Right lobe of liver (tissue), 6 donors: ENCODE measurements around the gene MYL11. TPM values are rescaled to one million over a fixed set of nuclear protein-coding genes. Genes with fewer than 3 reads are reported as not detected.

Experiments used
- ATAC-seq, 4 donors: fragments of 200-7000 bp; cut with Tn5 transposase; one replicate each; pipeline ENCODE4 v1.9.1; 2020; ENCODE audit warnings: mild to moderate bottlenecking in 4 of 4, moderate library complexity in 4 of 4
- DNase-seq, 3 donors: peaks; one replicate each; pipeline ENCODE4 v3.0.0-alpha.2; 2020
- H3K27ac ChIP-seq, 3 donors: fragments of 200-600 bp; one replicate each; pipeline ENCODE4 v1.8.0; 2022
- H3K27me3 ChIP-seq, 2 donors: fragments of 200-600 bp; one replicate each; pipeline ENCODE4 v1.8.0; 2022
- H3K36me3 ChIP-seq, 4 donors: fragments of 200-600 bp; sonication (generic) in 1 of 4; one replicate each; pipeline versions ENCODE4 v1.5.1 to v1.8.0; 2017 to 2022; ENCODE audit warnings: control low read depth in 1 of 4
- H3K4me1 ChIP-seq, 4 donors: fragments of 200-600 bp; sonication (generic) in 1 of 4; one replicate each; pipeline versions ENCODE4 v1.5.1 to v1.8.0; 2017 to 2022; ENCODE audit warnings: control low read depth in 1 of 4
- H3K4me3 ChIP-seq, 3 donors: fragments of 200-600 bp; one replicate each; pipeline ENCODE4 v1.8.0; 2022
- H3K9me3 ChIP-seq, 4 donors: fragments of 200-600 bp; sonication (generic) in 1 of 4; one replicate each; pipeline versions ENCODE4 v1.5.1 to v1.8.0; 2017 to 2022; ENCODE audit warnings: control low read depth in 1 of 4
- CTCF ChIP-seq, 4 donors: fragments of 200-600 bp in 3 of 4; fragments of 450-650 bp in 1 of 4; IDR thresholded peaks; one replicate each; pipeline versions ENCODE4 v1.5.1 to v1.8.0; 2016 to 2022; ENCODE audit warnings: antibody characterized with exemption in 4 of 4, mild to moderate bottlenecking in 2 of 4
- POLR2A ChIP-seq: fragments of 450-650 bp; IDR thresholded peaks from one replicate; pipeline ENCODE4 v1.6.1; 2017; ENCODE audit warnings: antibody characterized with exemption, mild to moderate bottlenecking
- WGBS: methylation state at CpG from one replicate; pipeline ENCODE4 v1.1.6; 2018; ENCODE audit warnings: low coverage, low lambda C conversion rate; ENCODE audit not compliant: insufficient coverage; ENCODE audit errors: missing lambda C conversion rate; 5-methylcytosine and 5-hydroxymethylcytosine counted together
- intact Hi-C, 2 donors: fragments of 100-400 bp; cut with DNase I; formaldehyde crosslinking; loops; one replicate each; pipeline versions ENCODE4 v1.11.2 to v1.14.1; 2022
- total RNA-seq, 6 experiments: library from RNA; depleted of rRNA in 2 of 6; stranded (reverse); fragments of >200 nt in 2 of 6; fragmentation: NEBNext Ultra II Directional in 3 of 6; extraction: Animal tissue kit (Norgen Biotek cat#: 25700) in 3 of 6; gene quantifications; one replicate each; pipeline versions ENCODE4 v1.1.0 to v1.2.4, GENCODE V29; 2016 to 2023
- donor health status: DM: no; HTN: yes; CAD: no.
- donor health status: DM: no; HTN: no; CAD: no.
- donor health status: DM: no; HTN: no; CAD: no.
- donor health status: DM: no; HTN: yes; CAD: no.
- donor health status: DM: no; HTN: yes; CAD: no.

The MYL11 gene
- total RNA-seq, 6 experiments from 2014 or later, result 1.4 TPM; not detected in 5

- ATAC-seq (no peak), DNase-seq (no peak)
- no peak overlapping the region for H3K4me3 ChIP-seq
- H3K4me1 ChIP-seq, result peaks cover 0 to 13% (median 0%) of the 10 kb centered on the region in 4 donors
- intact Hi-C loops, result no loop called here
- TF ChIP-seq POLR2A, result no peak
- TF ChIP-seq CTCF (IDR thresholded peaks at IDR 0.05), result no peak
- H3K9me3 ChIP-seq, result no peaks in the 10 kb centered on the region
- 90% methylated on average over 4 of the region's 4 CpGs for WGBS
- peaks cover 0 to 6% (median 0%) of the 10 kb centered on the region in 4 donors for H3K36me3 ChIP-seq
- no peak overlapping the region for H3K27ac ChIP-seq
- H3K27me3 ChIP-seq, result no peaks in the 10 kb centered on the region
Measured at GRCh38 chr16:30416047-30416603, 41.5 kb downstream of the MYL11 start.

- WGBS, result 60% methylated on average over 16 of the region's 18 CpGs
- H3K9me3 ChIP-seq, result no peaks in the 10 kb centered on the region
- peak overlapping the region; percentile 55 to 68 (median 64) for H3K4me3 ChIP-seq
- ATAC-seq, result no peak
- DNase-seq, result no peak
- peaks cover 0 to 13% (median 0%) of the 10 kb centered on the region in 4 donors for H3K4me1 ChIP-seq
- H3K27ac ChIP-seq, result peak overlapping the region; percentile 76 to 85 (median 80)
- H3K36me3 ChIP-seq, result peaks cover 0 to 6% (median 0%) of the 10 kb centered on the region in 4 donors
- intact Hi-C loops, result no loop called here
- H3K27me3 ChIP-seq, result no peaks in the 10 kb centered on the region
- TF ChIP-seq CTCF (IDR thresholded peaks at IDR 0.05) (no peak), POLR2A (no peak)
Measured at GRCh38 chr16:30416624-30417528, 42.3 kb downstream of the MYL11 start.

GRCh38 chr16:30417529-30418349, 43.1 kb downstream of the MYL11 start:
- Histone ChIP-seq H3K4me1 (peaks cover 0 to 13% (median 0%) of the 10 kb centered on the region in 4 donors), H3K9me3 (no peaks in the 10 kb centered on the region), H3K36me3 (peaks cover 0 to 6% (median 0%) of the 10 kb centered on the region in 4 donors), H3K4me3 (peak overlapping the region; percentile 55 to 68 (median 64)), H3K27ac (peak overlapping the region; percentile 76 to 85 (median 80)), H3K27me3 (no peaks in the 10 kb centered on the region)
- peak; percentile 86 to 95 (median 92) for ATAC-seq
- intact Hi-C loops, result no loop called here
- TF ChIP-seq CTCF (IDR thresholded peaks at IDR 0.05) (peak; percentile 22 to 39 (median 27)), POLR2A (peak; percentile 70)
- DNase-seq, result peak; percentile 90 to 93 (median 91)
- 0% methylated on average over 4 of the region's 140 CpGs for WGBS
